HS-27A (cell line): ENCODE results near the gene LHFPL2.
"Not testable (repeated sequence)": the region's sequence is repeated elsewhere in the genome, so short reads cannot be mapped to it uniquely, and the experiment has no call there.

Source experiments
- DNase-seq: peaks from one replicate; pipeline ENCODE4 v3.0.0-alpha.2; 2012; ENCODE audit warnings: low read depth, missing footprints

LHFPL2 gene

DNA sequence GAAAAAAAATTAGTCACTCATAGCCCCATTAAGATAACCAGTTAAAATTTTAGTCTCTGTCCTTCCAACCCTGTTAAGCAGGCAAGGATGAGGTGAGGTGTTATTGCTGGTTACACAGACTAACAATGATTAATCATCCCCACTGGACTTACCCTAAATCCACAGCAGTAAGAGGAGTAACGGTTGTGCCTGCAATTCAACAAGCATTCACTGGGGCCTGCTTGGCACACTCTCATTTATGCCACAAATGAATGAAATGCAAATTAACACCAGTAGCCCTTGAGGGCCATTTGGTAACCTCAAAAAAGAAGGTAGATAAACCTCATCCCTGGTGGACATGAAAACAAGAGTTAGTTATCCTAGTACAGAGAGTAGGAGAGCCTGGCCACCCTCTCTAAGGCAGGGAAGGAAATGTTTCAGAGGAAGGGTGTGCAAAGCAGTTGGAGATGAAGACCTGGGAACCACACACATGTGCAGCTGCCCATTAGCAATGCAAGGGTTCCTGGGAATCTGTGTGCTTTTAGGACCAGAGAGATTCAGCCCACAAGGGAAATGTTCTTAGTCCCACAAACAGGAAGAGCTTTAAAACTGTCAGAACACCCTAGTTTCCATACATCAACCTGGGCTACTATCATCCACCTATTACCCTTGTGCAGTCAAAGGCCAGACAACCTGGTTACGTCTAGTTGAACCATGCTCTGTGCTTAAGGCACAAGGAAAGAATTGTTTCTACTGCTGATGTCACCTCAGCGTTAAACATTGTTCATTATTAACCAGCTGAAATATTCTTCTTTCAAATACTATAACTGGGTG lies 7.7 kb downstream of the LHFPL2 start:
- DNase-seq = no peak

DNA sequence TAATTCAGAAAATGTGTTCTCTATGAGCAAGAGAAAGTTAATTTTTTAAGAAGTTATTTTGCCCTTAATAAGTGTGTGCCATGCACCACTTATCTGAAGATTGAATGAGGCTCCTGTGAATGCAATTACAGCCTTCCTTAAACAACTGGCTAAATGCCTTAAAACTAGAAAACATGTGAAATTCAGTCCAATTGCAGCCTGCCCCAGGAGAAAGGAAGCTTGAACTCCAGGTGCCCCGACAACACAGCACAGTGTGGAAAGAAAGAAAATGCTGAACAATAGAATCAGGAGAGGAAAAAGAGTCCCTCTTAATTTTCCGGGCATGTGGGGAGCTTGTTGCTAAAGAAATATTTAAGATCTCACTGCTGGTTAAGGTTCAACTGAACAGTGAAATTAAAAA lies 8.8 kb downstream of the LHFPL2 start:
- no peak for DNase-seq

DNA sequence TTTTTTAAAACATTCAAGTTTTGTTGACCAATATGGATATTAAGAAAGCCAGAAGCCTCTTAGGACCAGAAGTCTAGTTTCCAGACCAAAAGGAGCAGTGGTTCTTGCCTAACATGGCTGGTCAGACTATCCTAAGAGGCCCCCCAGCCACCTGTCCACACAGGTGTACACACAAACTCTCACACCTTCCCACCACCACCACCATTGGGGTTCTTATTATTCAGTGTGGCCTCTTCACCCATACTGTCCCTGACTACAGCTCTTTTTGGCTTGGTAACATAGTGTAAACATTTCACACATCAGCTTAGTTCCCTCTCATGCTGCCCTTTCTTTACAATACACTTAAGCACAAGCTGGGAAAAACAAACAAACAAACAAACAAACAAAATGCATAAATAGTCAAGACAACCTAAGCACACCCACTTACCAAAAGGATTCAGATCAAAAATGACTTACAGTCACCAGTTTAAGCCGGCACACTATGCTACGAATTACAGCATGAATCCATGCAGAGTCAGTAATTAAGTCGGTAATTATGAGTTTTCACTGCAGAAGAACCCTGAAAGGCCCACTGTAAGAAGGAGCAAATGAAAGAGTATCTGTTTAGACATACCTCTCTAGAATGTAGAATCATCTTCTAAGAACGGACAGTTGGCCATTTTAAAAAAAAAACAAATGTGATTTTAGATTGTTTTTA lies 9.5 kb downstream of the LHFPL2 start:
- DNase-seq = no peak

DNA sequence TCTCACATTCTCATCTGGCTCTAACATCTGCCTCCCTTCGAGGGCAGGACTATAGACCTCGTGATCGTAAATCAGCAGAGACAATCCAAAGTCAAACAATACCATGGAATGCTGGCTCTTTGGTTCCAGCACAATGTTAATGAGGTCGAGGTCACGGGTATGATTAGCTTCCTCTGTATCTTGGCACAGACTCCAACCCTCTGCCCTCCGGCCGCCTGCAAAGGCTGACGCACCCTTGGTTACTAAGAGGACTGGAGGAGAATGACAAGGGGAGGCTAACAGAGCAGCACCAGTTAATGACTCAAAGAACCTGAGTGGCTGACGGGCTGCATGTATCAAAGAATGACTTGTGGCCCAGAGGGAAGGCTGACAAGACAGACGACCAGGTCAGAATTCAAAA lies 10.1 kb downstream of the LHFPL2 start:
- peak; percentile 7 for DNase-seq

DNA sequence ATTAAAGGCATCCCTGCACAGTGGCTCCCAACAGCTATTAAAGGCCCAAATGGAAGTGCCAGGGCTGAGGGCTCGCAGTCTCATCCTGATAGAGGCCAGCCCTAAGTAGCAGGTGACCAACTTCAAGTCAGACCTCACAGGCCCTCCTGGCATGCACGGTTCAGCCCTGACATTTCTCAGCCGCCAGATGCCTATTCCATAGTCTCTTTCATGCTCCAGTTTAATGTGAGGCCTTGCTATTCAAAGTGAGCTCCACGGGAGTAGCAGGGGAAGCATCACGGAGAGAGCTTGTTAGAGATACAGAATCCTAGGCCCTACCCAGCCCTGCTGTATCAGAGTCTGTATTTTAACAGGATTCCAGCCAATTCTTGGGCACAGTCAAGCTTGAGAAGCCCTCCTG lies 11.1 kb downstream of the LHFPL2 start:
- no peak for DNase-seq

DNA sequence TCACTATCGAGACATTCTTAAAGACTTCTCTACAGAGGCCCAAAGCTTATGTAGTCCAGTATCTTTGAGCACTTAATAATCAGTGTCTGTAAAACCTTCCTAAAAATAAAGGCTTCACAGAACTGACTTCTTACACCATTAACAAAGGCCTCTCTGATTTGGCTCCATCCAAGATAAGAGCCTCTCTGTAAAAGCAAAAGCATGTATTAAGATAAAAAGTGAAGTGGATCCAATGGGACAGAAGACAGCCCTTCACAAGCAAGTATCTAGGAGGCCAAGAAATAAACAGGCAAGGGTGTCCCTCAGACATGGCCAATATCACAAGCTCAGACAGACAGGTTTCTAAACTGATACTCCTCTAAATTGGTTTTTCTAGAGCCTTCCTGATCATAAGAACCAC lies 11.9 kb downstream of the LHFPL2 start:
- no peak for DNase-seq

DNA sequence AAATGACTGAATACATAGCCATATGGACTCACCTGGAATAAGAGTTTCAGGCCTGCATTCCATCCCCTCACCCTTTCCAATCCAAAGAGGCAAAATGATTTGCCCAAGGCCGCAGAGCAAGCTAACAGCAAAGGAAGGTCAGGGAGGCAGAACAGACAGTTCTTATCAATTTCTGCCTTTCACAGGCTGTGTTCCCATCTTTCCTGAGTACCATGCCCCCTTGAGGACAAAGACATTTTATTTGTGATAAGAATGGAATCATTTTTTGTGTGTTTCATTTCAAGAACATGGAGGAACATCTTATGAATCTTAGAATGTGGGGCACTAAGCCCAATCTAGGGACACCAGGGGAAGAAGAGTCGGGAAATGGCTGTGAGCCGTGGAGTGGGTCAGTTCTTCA lies 13.9 kb downstream of the LHFPL2 start:
- DNase-seq = no peak

DNA sequence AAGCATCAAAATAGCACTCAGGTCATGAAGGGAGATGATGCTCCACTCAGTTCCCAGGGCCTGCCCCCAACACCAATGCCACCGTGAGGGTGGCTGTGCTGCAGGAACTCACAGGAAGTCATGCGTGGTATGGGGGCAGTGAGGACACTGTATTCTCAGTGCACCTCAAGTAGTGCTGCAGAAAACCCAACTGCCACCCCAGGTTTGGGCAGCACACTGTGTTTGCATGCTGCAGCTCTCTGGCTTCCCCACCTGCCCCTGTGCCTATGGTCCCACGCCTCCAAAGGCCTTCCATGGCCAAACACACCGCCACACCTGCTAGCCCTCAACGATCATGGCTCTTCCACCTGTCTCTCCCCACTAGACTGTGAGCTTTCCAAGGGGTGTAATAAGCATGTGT lies 14.3 kb downstream of the LHFPL2 start:
- DNase-seq = no peak

DNA sequence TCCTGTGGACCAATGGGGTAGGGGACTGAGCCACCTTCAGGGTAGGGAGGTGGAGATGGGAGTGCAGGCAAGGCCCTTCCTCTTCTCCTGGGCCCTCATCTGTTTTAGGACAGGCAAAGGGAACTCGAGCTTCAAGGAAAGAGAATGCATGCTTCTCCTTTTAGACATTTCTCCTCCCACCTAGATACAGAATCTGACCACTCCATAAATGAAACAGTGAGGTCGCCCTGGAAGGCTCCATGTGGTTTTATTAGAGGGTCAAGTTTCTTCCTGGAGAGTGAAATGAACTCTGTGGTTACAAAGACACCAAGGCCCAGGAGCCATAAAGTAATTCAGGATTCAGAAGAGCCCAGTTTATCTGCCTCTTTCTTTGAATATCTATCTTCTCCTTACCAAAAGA lies 14.9 kb downstream of the LHFPL2 start:
- DNase-seq = no peak

DNA sequence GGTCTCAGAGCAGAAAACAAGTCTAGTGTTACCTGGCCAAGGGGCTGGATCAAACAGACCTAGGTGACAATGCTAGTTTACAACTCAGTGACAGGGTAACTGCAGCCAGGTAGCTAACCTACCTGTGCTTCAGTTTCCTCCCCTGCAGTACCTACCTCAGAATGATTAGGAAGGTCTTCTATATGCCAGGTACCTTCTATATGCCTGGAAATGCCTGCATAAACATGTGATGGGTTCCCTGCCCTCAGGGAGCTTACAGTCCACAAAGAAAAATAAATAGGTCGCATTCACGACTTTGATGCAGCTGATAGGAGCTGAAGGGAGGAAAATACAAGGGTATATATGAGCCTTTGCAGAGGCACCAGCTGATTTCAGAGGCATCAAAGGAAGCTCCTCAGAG lies 16.1 kb downstream of the LHFPL2 start:
- DNase-seq = no peak

DNA sequence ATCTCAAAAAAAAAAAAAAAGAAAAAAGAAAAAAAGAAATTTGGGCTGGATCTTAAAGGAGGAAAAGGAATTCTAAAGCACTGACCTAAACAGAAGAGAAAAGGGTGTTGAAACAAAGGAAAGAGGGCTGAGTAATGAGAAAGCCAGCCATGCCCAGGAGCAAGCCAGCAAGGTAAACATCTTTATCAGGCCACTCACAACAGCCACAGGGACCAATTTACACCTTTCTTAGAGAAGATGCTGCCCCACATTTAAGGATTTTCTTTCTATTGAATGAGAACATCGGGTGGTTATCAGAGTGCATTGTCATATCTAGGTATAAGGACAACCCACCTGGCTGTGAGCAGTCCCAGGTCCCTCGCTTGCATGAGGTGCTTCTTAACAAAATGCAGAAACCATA lies 16.6 kb downstream of the LHFPL2 start:
- no peak for DNase-seq

DNA sequence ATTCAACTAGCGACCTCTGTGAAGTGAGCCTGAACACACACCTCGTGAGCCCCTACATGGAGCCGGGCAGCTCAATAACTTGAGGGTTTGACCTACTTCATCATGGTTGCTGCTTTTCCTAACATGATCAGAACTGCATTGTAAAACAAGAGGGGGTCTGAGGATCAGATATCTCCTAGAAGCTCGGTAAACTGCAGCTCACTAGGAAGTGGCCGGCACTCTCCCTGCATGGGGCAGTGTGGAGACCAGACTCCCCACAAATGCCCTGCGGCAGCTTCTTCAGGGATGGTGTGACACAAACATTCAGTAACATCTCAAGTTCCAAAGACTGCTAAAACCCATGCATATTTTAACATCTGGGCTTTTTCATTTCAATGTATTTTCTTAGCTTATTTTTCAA lies 18.5 kb downstream of the LHFPL2 start:
- no peak for DNase-seq

DNA sequence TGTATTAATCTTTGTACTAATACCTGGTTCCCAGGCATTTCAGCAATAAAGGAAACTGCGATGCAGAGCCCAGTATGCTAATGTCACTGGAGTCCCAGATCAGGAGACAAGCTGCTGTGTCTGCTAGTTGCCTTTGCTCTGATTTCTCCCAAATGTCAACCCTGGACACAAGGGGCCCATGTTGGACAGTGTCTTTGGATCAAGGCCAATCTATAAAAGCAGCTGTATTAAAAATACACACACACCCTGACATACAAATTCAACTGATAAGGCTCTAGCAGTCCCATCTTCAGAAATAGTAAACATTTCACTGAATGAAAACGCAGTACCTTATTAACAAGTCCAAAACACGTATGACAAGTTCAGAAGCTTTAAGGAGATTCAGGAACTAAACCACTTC lies 18.9 kb downstream of the LHFPL2 start:
- no peak for DNase-seq

DNA sequence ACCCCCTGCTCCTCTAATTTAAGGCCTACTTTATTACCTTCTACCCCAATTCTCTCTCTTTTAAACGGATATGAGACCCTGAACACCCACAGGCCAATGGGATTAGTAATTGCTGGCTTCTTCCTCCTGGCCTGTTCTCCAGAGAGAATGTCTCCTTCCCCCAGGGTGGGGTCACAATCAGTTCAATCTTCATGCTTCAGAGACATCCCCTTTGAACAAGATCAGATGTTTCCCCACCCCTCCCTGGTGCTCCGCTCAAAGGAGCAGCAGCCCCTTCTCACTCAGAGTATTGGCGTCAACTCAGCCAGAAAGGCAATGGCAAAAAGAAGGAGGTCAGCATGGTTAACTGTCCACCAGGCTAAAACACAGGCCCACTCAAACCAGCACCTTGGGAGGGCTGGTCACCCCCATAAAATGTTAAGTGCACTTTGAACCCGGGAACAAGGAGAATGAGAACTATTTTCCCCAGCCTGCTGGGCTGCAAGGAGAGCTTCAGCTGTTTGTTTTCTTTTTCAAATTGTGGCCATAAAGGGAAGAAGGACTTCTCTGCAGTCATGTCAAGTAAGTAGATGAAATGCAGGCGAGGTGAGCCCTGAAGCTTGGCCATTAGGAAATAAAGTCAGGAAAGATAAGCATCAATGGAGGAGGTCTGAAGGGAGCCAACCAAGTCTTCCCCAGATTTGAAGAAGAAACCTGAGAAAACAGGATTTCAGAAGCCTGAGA lies 20.1 kb downstream of the LHFPL2 start:
- DNase-seq = no peak

DNA sequence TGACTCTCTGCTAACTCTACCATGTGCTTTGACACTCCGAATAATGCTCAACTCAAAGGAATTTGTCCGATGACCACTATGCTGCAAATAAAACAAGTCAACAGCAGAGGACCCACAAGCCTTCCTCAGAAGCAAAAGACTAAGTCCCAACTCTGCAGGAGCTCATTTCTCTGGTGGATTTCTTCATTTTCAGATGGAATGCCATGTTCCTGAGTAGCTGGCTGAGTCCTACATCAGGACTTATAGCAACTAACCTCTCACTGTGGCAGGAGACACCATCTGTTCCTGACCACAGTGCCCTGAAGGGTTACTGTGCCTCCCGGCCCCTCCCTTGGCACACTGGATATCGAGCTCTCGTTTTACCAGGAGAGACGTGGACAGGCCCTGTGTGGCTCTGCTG lies 20.8 kb downstream of the LHFPL2 start:
- no peak for DNase-seq

DNA sequence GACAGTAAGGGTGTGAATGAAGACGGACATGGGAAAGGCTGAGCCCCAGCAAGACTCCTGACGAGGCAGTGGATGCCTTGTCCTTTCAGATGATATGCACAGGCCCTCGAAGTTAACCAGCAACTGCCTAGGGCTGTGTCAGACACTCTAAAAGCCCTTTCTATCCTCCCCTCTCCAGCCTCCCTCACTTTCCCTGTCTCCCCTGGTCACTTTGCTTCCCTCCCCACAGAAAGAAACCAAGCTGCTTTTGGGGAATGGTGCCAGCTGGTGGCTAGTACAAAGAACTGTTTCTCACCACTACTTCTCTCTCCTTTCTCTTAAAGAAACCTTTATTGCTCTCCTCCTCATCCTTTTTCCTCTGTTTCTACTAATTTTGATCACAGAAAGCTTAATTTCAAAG lies 21.4 kb downstream of the LHFPL2 start:
- DNase-seq = no peak

DNA sequence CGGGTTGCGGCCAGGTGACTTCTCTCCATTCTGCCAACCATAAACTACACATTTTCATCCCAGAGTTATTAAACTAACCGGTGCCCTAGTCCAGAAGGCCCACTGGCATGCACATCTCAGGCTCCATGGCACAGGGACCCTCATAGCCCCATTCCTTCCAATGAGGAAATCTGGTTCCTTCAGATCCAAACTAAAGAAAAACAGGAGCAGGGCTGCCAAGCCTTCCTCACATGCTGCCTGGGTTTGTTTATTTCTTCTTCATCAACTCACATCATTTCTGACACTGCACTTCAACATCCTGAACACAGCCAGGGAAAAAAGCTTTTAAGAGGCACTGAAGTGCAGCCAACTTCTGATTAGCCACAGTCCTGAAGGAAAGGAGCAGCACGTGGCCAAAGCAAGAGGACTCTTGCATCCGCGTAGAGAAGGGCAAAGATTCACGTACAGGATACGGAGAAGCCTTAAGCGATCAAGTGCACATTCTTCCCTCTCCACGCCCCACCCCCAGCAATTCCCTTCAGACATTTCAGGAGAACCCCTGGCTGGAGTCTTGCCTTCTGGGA lies 22.5 kb downstream of the LHFPL2 start:
- DNase-seq = no peak

DNA sequence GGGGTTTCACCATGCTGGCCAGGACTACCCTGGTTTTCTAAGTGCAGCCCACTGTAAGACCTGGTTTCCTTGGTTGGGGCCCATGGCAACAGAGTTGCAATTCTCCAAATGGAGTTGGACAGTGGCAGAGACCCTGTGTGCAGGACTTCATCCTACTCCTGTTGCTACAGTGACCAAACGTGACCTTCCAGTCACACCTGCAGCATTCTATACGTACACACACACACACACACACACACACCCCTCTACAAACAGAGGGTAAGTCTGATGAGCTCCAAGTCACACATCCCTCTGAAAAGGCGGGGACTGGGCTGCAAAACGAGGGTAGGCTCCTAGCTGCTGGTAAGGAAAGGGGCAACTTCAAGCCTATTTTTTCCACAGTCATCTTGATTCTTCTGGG lies 23.6 kb downstream of the LHFPL2 start:
- DNase-seq = no peak

DNA sequence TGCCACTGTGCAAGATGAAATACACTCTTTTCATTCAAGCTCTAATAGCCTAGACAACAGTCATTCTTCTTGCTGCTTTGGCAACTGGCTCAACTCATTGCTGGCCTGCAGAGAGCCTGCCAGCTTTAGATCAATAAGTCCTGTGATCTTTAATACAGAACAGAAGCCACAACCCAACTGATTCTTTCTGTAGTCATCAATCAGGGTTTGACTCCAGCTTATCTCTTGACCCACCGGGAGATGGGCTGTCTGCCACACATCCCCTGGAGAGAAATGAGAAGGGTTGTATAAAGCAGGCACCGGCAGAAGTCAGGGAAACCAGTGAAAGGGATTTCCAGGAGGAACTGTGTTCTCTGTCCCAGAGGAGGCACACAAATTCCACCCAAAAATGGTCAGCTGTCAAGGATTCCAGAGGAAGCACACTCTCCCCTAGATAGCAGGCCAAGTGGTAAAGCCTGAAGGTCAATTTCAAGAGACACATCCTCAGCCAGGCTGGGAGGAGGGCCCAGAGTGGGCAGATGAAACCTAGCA lies 24.5 kb downstream of the LHFPL2 start:
- no peak for DNase-seq

DNA sequence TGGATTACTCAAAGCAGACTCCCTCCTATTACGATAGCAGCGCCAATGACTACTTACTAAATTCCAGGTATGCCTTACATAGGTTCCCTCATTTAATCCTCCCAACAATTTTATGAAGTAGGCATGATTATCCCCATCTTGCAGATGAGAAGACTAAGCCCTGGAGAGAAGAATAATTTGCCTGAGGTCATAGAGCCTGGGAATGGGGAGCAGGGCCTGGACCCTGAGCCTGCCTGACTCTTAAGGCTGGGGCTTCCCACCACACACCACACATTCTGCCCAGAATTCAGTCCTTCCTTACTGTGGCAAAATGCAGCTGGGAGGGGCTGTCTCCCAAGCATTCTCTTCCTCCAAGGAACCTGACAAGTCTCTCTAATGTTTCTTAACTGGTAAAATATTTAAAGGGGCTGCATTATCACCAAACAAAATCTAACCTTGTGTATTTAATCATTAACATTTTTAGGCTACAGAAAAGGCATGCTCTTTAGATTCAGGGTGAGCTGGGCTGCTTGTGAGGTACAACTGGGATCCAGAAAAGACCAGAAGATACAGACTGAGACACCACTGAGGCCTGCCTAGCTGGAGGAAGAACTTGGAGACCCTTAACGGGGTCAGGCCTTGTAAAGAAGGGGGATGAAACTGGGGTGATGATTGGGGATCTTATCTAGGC lies 26.1 kb downstream of the LHFPL2 start:
- no peak for DNase-seq

DNA sequence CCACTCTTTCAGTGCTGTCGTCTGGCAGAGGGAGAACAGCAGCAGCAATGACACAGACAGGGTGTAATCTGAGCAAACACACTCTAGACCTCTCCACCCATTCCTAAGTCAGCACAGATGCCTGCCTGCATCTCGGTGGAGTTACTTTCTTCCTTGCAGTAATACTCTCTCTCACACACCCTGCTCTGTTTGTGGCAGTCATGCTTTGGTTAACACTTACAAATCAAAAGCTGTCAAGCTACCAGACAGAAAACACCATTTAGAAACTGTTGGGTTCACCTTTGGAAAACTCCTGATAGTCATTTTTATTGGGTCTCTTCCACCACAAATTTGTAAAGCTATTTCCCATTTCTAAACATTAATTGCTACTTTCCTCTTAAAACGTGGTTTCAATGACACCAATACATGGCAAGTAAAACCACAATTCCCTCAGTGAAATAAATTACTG lies 27.3 kb downstream of the LHFPL2 start:
- no peak for DNase-seq

DNA sequence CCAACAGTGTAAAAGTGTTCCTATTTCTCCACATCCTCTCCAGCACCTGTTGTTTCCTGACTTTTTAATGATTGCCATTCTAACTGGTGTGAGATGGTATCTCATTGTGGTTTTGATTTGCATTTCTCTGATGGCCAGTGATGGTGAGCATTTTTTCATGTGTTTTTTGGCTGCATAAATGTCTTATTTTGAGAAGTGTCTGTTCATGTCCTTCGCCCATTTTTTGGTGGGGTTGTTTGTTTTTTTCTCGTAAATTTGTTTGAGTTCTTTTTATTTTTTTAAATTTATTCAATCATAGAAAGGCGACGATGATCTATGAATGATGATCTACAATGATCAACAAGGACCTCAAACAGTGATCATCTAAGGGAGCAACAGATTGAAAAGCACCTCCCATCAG lies 28.5 kb downstream of the LHFPL2 start:
- not testable (repeated sequence) for DNase-seq
